ENCODE data around the gene CCNE1. TPM values are rescaled to one million over a fixed set of nuclear protein-coding genes. Genes with fewer than 3 reads are reported as not detected.
"Not testable (repeated sequence)": the region's sequence is repeated elsewhere in the genome, so short reads cannot be mapped to it uniquely, and the experiment has no call there.

The CCNE1 gene
- total RNA-seq, 1 donor from 2014 or later = 0.20 TPM

DNA sequence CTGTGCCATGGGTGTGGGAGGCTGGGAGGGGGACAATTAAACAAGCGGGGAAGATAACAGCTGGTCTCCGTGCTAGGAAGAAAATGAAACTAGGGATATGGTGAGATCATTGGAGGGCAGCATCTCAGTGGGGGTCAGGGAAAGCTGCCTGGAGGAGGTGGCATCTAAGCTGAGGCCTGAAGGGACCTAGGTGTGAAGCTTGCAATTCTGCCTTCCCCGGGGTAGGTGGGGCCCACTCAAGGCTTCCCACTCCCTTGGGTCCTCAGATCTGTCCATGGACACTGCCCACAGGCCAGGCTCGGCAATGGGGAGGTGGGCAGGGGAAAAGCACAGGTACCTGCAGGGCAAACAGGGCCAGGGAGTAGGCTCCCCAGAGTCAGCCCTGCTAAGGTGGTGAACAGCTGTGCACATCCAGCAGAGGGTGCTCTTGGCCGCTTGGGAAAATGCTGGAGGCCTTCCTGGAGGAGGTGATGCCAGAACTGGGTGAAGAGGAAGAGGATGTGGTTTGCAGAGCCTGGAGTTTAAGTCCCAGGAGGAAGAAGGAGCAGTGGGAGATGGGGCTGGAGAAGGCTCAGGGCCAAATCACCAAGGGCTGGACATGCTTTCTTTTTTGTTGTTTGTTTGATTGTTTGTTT, 25.7 kb upstream of the CCNE1 start:
- ATAC-seq = no peak
- DNase-seq (ENCODE audit: low spot score) = no peak

GRCh38 chr19:29787281-29787680, 24.5 kb upstream of the CCNE1 start:
- ATAC-seq (no peak), DNase-seq (ENCODE audit: low spot score) (no peak)

DNA sequence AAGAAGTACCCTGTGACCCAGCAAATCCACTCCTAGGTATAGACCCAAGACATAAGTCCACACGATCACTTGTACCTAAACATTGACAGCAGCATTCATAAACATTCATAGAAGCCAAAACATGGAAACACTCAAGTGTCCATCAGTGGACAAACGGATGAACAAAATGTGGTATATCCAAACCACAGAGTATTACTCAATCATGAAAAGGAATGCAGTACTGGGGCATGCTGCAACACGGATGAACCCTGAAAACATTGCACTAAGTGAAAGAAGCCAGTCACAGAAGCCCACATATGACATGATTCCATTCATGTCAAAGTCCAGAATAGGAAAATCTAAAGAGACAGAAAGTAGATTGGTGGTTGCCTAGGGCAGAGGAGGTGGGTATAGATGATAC, 22.8 kb upstream of the CCNE1 start:
- DNase-seq (ENCODE audit: low spot score) = no peak
- ATAC-seq = no peak

DNA sequence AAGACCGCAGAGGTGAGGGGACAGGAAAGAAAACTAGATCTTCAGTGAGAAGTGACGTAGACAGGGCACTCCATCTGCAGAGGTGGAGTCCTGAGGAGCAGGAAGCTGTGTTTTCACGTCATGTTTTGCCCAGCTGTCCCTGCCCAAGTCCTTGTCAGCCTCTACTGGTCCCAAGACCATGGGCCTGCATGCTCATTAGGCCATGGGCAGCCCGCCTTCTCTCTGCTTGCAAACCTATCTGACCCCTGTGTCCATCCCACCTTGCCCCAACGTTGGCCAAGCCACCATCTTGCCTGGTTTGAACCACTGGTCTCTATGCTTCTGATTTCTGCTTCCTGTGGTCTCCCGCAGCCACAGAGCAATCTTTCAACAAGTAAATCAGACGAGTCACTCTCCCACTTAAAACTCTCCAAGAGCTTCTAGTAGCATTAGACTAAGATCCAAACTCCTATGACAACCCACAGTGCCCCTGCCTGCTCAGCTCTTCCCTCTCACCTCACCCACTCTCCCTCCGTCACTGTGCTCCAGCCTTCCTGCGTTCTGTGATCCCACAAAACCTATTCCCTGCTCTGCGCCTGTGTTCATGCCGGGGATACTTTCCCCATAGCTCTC, 18.6 kb upstream of the CCNE1 start:
- ATAC-seq (no peak), DNase-seq (ENCODE audit: low spot score) (no peak)

GRCh38 chr19:29794490-29794889, 17.3 kb upstream of the CCNE1 start:
- not testable (repeated sequence) for ATAC-seq; DNase-seq (ENCODE audit: low spot score)

DNA sequence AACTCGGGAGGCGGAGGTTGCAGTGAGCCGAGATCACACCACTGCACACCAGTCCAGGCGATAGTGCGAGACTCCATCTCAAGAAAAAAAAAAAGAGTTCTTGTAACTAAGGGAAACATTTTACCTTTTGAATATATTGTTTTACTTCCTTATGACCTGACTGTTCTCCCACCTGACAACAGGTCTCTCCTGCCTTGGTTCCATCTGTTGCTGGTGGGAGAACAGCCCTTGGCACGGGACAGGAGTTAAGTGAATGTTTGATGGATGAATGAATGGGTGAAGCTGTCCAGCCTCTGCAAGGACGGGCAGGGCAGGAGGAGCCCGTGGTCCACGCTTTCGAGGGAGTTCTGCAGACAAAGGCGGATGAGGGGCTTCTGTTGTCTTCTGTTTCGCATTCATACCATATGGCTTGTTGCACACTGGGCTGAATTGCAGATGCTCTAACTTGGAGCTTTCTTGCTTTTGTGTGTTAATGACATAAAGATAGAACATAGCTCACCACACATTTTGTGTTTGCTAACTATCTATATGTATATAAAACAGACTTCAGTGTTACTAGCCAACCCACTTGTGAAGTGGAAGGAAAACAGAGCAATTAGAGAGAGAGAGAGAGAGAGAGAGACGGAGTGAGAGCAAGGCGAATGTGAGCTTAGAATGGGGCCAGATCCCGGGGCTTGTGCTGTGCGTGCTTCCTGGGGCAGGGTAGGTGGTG, 16.2 kb upstream of the CCNE1 start:
- ATAC-seq (no peak), DNase-seq (ENCODE audit: low spot score) (no peak)

GRCh38 chr19:29796173-29796573, 15.6 kb upstream of the CCNE1 start:
- DNase-seq (ENCODE audit: low spot score) (no peak), ATAC-seq (no peak)

DNA sequence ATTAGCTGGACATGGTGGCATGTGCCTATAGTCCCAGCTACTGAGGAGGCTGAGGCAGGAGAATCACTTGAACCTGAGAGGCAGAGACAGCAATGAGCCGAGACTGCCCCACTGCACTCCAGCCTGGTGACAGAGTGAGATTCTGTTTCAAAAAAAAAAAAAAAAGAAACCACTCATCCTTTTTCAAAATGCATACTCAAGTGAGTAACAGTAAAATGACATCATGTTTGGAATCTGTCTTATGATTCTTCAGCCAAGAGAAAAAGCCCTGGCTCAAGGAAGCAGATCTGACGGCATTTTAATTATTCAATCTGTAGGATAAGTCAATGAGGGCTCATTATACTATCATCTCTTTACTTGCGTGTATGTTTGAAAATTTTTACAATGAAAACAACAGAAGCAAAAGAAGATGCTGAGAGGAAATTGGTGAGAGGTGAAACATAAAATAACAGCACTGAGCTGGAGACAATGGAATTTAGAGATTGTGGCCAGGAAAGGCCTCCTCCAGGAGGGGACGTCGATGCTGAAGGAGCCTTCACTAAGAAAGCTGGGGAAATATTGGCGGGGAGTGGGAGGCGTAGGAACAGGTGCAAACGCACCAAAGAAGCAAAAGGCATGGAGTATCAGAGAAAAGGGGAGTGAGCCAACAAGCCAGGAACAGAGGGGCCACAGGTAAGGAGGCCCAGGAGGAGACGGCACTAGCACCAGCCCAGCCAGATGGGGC, 12.9 kb upstream of the CCNE1 start:
- DNase-seq (ENCODE audit: low spot score) (no peak), ATAC-seq (no peak)

DNA sequence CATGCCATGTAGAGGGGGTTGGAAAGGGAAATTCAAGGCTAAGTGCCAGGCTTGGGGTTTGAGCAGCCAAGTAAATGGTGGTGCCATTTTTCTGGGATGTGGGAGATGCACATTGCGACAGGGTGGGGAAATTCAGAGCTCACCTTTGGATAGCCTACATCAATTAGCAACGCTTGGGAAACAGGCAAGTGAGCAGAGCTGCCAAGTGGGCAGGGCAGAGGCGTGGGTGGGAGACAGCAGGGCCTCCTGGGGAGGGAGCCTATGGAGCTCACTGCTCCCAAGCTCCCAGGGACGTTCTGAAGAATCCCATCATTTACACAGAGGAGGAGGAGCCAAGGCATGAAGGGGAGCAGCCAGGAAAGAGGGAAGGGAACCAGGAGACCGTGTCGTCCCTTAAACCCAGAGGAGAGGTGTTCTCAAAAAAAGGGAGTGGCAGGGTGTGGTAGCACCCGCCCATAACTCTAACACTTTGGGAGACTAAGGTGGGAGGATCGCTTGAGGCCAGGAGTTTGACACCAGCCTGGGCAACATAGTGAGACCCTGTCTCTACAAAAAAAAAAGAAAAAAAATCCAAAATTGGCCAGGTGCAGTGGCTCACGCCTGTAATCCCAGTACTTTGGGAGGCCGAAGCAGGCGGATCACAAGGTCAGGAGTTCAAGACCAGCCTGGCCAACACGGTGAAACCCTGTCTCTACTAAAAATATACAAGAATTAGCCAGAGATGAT, 11.5 kb upstream of the CCNE1 start:
- no peak for ATAC-seq
- DNase-seq (ENCODE audit: low spot score) = no peak

- not testable (repeated sequence) for ATAC-seq
Observed at GRCh38 chr19:29803951-29804350, 7.8 kb upstream of the CCNE1 start.

GRCh38 chr19:29804493-29804892, 7.3 kb upstream of the CCNE1 start:
- DNase-seq (ENCODE audit: low spot score) (no peak), ATAC-seq (no peak)

More at GRCh38 chr19:29803951-29804350, 7.8 kb upstream of the CCNE1 start:
- DNase-seq (ENCODE audit: low spot score) = not testable (repeated sequence)

GRCh38 chr19:29805031-29805965, 6.5 kb upstream of the CCNE1 start:
- no peak for ATAC-seq

GRCh38 chr19:29806098-29806866, 5.5 kb upstream of the CCNE1 start:
- ATAC-seq = peak; percentile 39

More at GRCh38 chr19:29805031-29805965, 6.5 kb upstream of the CCNE1 start:
- no peak for DNase-seq (ENCODE audit: low spot score)

GRCh38 chr19:29807178-29807577, 4.6 kb upstream of the CCNE1 start:
- no peak for ATAC-seq

More at GRCh38 chr19:29806098-29806866, 5.5 kb upstream of the CCNE1 start:
- DNase-seq (ENCODE audit: low spot score) = peak; percentile 49

GRCh38 chr19:29807870-29808405, 3.9 kb upstream of the CCNE1 start:
- DNase-seq (ENCODE audit: low spot score) = no peak
- ATAC-seq = no peak

More at GRCh38 chr19:29807178-29807577, 4.6 kb upstream of the CCNE1 start:
- DNase-seq (ENCODE audit: low spot score) = no peak

DNA sequence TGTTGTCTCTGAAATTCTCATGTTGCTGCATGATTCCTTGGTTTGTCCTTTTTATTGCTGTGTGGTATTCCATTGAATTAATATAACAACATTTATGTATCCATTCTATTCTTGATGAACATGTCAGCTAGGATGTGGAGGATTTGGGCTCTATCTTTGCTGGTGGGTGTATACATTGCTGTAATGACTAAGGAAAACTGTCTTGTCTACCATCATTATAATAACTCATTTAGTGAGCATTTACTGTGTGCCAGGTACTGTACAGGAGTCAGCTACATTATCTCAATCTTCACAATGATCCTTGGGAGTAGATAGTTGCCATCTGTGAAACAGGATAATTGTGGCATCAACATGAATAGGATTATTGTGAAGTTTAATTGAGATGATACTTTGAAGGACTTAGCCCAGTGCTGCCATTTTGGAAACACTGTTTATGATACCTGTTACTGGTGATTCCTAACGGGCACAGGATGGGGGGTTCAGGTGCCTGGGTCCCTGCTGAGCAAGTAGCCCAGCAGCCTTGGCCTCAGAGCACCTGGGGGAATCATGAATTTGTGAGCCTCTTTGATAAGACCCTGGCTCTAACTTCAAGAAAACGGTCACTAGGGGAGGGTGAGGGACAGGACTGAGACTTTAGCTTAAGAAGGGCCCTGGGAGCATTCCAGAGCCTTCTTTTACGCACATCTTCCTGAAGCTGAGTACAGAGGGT, 1.8 kb upstream of the CCNE1 start:
- ATAC-seq (no peak), DNase-seq (ENCODE audit: low spot score) (no peak)

GRCh38 chr19:29810504-29810871, 1.3 kb upstream of the CCNE1 start:
- no peak for DNase-seq (ENCODE audit: low spot score)
- no peak for ATAC-seq
